Skeletal muscle tissue (tissue), 4 donors: Measurements from ENCODE around the gene DSCAML1. TPM values are rescaled to one million over a fixed set of nuclear protein-coding genes. Genes with fewer than 3 reads are reported as not detected.

Experiments
- H3K27ac ChIP-seq: one replicate; pipeline ENCODE4 v1.7.0; 2013; ENCODE audit warnings: mild to moderate bottlenecking, low read depth, low read length, inconsistent platforms
- H3K27me3 ChIP-seq, 3 donors: one replicate each; pipeline ENCODE4 v1.7.0; 2013; ENCODE audit warnings: low read length in 3 of 3; ENCODE audit not compliant: control insufficient read depth in 3 of 3, insufficient read depth in 3 of 3
- H3K36me3 ChIP-seq, 3 donors: one replicate each; pipeline ENCODE4 v1.7.0; 2013; ENCODE audit warnings: low read length in 3 of 3; ENCODE audit not compliant: control insufficient read depth in 3 of 3, insufficient read depth in 3 of 3
- H3K4me1 ChIP-seq, 3 donors: one replicate each; pipeline ENCODE4 v1.7.0; 2013; ENCODE audit warnings: low read length in 3 of 3, mild to moderate bottlenecking in 3 of 3; ENCODE audit not compliant: control insufficient read depth in 3 of 3, insufficient read depth in 3 of 3
- H3K4me3 ChIP-seq, 3 donors: one replicate each; pipeline ENCODE4 v1.7.0; 2013; ENCODE audit warnings: low read length in 3 of 3
- H3K9ac ChIP-seq, 3 donors: one replicate each; pipeline ENCODE4 v1.7.0; 2013; ENCODE audit warnings: low read length in 3 of 3, mild to moderate bottlenecking in 3 of 3, moderate library complexity in 2 of 3, low read depth in 1 of 3
- H3K9me3 ChIP-seq, 3 donors: one replicate each; pipeline ENCODE4 v1.7.0; 2013; ENCODE audit warnings: low read length in 3 of 3; ENCODE audit not compliant: control insufficient read depth in 3 of 3
- total RNA-seq: library from RNA; depleted of rRNA; stranded (reverse); fragments of >200 nt; gene quantifications from one replicate; pipeline ENCODE4 v1.2.3, GENCODE V29; 2014
- donor health status: Osteomylitis.

DSCAML1 gene
- total RNA-seq, 1 donor from 2014 or later, result 0.52 TPM

- Histone ChIP-seq H3K4me3 (no peak overlapping the region), H3K4me1 (no peaks in the 10 kb centered on the region), H3K36me3 (no peaks in the 10 kb centered on the region), H3K27ac (no peak overlapping the region), H3K9me3 (peaks cover 0 to 7% (median 0%) of the 10 kb centered on the region in 3 donors), H3K27me3 (peaks cover 4 to 33% (median 13%) of the 10 kb centered on the region in 3 donors), H3K9ac (no peak overlapping the region)
Observed at GRCh38 chr11:117614728-117615127, 182.3 kb downstream of the DSCAML1 start.

DNA sequence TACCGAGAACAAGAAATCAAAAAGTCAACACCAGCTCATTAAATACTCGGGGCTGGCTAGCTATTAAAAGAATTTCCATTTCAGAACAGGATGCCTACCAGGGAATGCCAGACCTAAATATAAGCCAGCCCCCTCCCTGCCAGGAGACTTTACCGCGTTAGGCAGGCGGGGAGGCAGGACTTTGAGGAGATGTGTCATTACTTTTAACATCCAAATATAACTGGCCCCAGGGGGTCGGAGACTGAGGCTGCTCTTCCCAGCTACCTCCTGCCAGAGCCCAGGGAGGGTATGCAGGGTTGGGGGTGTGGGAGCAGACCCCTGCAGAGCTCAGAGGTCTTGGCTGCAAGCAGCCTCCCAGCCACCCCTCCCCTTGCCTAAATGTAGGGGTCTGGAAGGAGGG, 183.5 kb downstream of the DSCAML1 start:
- Histone ChIP-seq H3K4me3 (no peak overlapping the region), H3K36me3 (no peaks in the 10 kb centered on the region), H3K9me3 (peaks cover 0 to 7% (median 0%) of the 10 kb centered on the region in 3 donors), H3K27me3 (peaks cover 4 to 29% (median 13%) of the 10 kb centered on the region in 3 donors), H3K9ac (no peak overlapping the region), H3K4me1 (no peaks in the 10 kb centered on the region), H3K27ac (no peak overlapping the region)

DNA sequence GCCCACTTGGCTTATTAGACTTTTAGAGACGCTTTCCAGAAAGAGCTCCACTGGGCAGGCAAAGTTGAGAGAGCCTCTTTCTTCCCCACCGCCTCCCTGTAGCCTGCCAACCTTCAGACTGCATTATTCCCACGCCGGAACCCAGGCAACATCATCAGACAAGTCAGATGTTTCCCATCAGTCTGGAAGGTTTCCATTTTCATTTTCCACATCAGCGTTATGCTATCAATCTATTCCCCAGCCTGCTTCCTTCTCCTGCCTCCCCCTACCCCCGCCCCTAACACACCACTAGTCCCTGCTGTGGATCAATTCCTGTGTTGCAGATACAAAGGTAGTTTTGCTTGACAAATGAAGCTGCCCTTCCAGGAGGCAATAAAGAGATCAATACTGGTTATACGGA, 184.8 kb downstream of the DSCAML1 start:
- no peak overlapping the region for H3K27ac ChIP-seq

DNA sequence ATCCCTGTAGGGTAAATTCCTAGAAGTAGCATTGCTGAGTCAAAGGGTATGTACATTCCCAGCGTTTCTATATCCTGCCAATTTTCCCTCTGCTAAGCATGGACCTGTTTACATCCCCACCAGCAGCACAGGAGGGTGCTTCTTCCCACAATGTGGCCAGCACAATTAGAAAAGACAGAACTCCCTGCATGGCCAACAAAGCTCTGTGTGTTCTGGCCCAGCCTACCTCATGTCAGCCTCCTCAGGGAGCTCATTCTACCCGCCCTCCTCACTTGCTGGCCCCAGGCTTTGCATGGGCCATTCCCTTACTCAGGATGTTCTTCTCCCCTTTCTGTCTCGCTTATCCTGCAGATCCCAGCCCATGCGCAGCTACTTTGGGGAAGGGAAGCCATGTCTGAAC, 186.1 kb downstream of the DSCAML1 start:
- Histone ChIP-seq H3K36me3 (no peaks in the 10 kb centered on the region), H3K4me3 (no peak overlapping the region), H3K9me3 (peaks cover 0 to 7% (median 0%) of the 10 kb centered on the region in 3 donors), H3K4me1 (no peaks in the 10 kb centered on the region), H3K9ac (no peak overlapping the region), H3K27me3 (peaks cover 4 to 34% (median 26%) of the 10 kb centered on the region in 3 donors), H3K27ac (no peak overlapping the region)

More for the DNA sequence above, 184.8 kb downstream of the DSCAML1 start:
- Histone ChIP-seq H3K9me3 (peaks cover 0 to 7% (median 0%) of the 10 kb centered on the region in 3 donors), H3K9ac (no peak overlapping the region), H3K27me3 (peaks cover 4 to 25% (median 19%) of the 10 kb centered on the region in 3 donors), H3K4me3 (no peak overlapping the region), H3K36me3 (no peaks in the 10 kb centered on the region), H3K4me1 (no peaks in the 10 kb centered on the region)

- H3K4me1 ChIP-seq, result no peaks in the 10 kb centered on the region
- H3K36me3 ChIP-seq, result no peaks in the 10 kb centered on the region
- no peak overlapping the region for H3K4me3 ChIP-seq
- H3K9me3 ChIP-seq, result peaks cover 0 to 4% (median 0%) of the 10 kb centered on the region in 3 donors
- H3K27me3 ChIP-seq, result peaks cover 9 to 36% (median 29%) of the 10 kb centered on the region in 3 donors
- H3K27ac ChIP-seq, result no peak overlapping the region
- no peak overlapping the region for H3K9ac ChIP-seq
Observed at GRCh38 chr11:117610045-117610444, 187.0 kb downstream of the DSCAML1 start.

GRCh38 chr11:117607449-117607848, 189.6 kb downstream of the DSCAML1 start:
- peaks cover 5 to 34% (median 21%) of the 10 kb centered on the region in 3 donors for H3K27me3 ChIP-seq
- H3K9ac ChIP-seq, result no peak overlapping the region

DNA sequence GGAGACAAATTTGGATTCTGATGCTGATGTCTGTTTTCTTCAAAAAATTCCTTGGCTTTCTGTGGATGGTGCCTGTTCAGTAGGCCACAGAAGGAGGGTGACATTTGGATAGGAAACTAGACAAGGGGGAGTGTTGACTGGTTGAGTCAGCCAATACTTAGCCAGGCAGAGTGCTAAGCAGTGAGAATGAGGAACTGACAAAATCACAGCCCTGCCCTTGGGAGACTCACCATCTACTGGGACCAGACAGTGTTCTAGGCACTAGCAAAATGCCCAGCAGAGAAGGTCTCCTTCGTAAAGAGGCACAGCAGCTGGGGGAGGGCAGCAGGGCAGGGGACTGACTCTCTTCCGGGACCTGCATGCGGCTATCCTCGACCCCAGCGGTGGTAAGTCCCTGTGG, 190.2 kb downstream of the DSCAML1 start:
- H3K4me3 ChIP-seq, result no peak overlapping the region
- no peaks in the 10 kb centered on the region for H3K36me3 ChIP-seq
- H3K4me1 ChIP-seq, result no peaks in the 10 kb centered on the region
- H3K9ac ChIP-seq, result no peak overlapping the region
- peaks cover 5 to 29% (median 16%) of the 10 kb centered on the region in 3 donors for H3K27me3 ChIP-seq
- no peak overlapping the region for H3K27ac ChIP-seq
- H3K9me3 ChIP-seq, result no peaks in the 10 kb centered on the region

More at GRCh38 chr11:117607449-117607848, 189.6 kb downstream of the DSCAML1 start:
- H3K27ac ChIP-seq, result no peak overlapping the region
- no peaks in the 10 kb centered on the region for H3K36me3 ChIP-seq
- no peaks in the 10 kb centered on the region for H3K9me3 ChIP-seq
- H3K4me3 ChIP-seq, result no peak overlapping the region
- H3K4me1 ChIP-seq, result no peaks in the 10 kb centered on the region

DNA sequence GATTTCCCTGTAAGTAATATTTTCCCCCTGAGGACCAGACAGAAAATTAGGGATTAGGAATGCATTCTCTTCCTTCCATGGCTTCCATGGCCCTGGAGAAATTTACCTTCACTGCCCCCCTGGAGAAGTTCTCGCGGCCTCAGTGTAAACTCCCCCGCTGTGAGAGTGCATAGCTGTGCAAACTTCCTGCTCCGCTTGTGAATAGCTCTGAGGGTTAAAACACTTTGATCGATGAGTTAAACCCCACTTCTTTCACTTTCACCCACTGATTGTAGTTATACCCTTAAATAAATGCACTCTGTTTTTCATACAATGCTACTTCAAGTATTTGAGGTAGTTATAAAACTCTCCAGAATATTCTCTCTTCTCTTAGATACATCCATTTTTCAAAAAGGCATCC, 190.8 kb downstream of the DSCAML1 start:
- H3K27me3 ChIP-seq, result peaks cover 5 to 28% (median 16%) of the 10 kb centered on the region in 3 donors
- H3K36me3 ChIP-seq, result no peaks in the 10 kb centered on the region
- no peaks in the 10 kb centered on the region for H3K4me1 ChIP-seq
- H3K9me3 ChIP-seq, result no peaks in the 10 kb centered on the region
- H3K4me3 ChIP-seq, result no peak overlapping the region
- H3K9ac ChIP-seq, result no peak overlapping the region
- H3K27ac ChIP-seq, result no peak overlapping the region

GRCh38 chr11:117605331-117605730, 191.7 kb downstream of the DSCAML1 start:
- no peaks in the 10 kb centered on the region for H3K36me3 ChIP-seq
- no peaks in the 10 kb centered on the region for H3K9me3 ChIP-seq
- H3K27ac ChIP-seq, result no peak overlapping the region
- H3K9ac ChIP-seq, result no peak overlapping the region
- no peaks in the 10 kb centered on the region for H3K4me1 ChIP-seq
- H3K27me3 ChIP-seq, result peaks cover 7 to 28% (median 21%) of the 10 kb centered on the region in 3 donors
- no peak overlapping the region for H3K4me3 ChIP-seq

DNA sequence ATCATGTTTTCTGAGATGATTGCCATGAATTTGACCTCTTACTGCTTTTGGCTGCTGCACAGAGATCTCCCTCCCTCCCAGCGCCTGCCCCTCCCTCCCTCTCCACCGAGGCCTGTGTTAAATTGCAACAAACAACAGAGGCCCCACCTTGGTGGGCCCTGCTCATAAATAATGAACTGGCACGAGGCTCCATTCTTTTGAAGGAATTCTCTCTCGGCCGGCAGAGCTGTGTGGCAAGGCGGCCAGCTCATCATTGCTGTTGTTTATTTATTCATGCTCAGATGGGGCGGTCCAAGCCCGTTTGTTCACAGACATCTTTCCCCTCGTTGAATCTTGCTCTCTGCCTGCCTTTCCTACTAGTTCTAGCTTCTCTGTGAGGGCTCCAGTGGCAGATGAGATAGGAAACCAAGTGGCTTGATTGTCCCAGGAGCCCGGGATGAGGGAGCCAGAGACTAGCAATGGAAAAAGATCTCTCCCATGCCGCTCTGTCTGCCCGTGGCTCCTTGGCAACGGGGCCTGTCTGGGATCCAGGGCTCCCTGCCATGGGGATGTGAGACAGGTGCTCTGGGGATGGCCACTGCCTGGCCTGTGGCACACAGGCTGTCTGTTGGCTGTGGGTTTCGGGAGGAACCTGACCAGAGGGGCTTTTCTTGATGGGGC, 192.6 kb downstream of the DSCAML1 start:
- no peak overlapping the region for H3K27ac ChIP-seq
- no peaks in the 10 kb centered on the region for H3K9me3 ChIP-seq
- H3K27me3 ChIP-seq, result peaks cover 12 to 30% (median 28%) of the 10 kb centered on the region in 3 donors
- H3K36me3 ChIP-seq, result no peaks in the 10 kb centered on the region
- no peaks in the 10 kb centered on the region for H3K4me1 ChIP-seq
- no peak overlapping the region for H3K9ac ChIP-seq
- no peak overlapping the region for H3K4me3 ChIP-seq
